Activated CD8-positive, alpha-beta T cell treated with anti-CD3 and anti-CD28 coated beads for 36 hours (primary cell): ENCODE data around the gene FYN. TPM values are rescaled to one million over a fixed set of nuclear protein-coding genes. Genes with fewer than 3 reads are reported as not detected.

Source experiments
- ATAC-seq: fragments of 200-7000 bp; cut with Tn5 transposase; one replicate; pipeline ENCODE4 v1.10.0; 2021; ENCODE audit warnings: mild to moderate bottlenecking, moderate library complexity
- CTCF ChIA-PET: fragments of 350-600 bp; sonication (Branson Sonifier 250); formaldehyde crosslinking; loops from one replicate; lab custom pipeline; 2021; ENCODE audit warnings: antibody characterized with exemption; lab: Charles Lee
- POLR2A ChIA-PET: fragments of 350-600 bp; sonication (Branson Sonifier 250); formaldehyde crosslinking; loops from one replicate; lab custom pipeline; 2021; ENCODE audit warnings: antibody characterized with exemption; lab: Charles Lee
- DNase-seq: peaks from one replicate; pipeline ENCODE4 v3.0.0-alpha.2; 2020
- H3K27ac Mint-ChIP-seq: one replicate; pipeline ENCODE4 v1.8.0; 2021; ENCODE audit warnings: mild to moderate bottlenecking, mixed read lengths
- H3K27me3 Mint-ChIP-seq: one replicate; pipeline ENCODE4 v1.8.0; 2021; ENCODE audit warnings: mixed read lengths
- H3K36me3 Mint-ChIP-seq: one replicate; pipeline ENCODE4 v1.8.0; 2021; ENCODE audit warnings: low read depth, mixed read lengths
- H3K4me1 Mint-ChIP-seq: one replicate; pipeline ENCODE4 v1.8.0; 2021; ENCODE audit warnings: low read depth, mixed read lengths
- H3K4me3 Mint-ChIP-seq: one replicate; pipeline ENCODE4 v1.8.0; 2021; ENCODE audit warnings: mild to moderate bottlenecking, moderate library complexity, mixed read lengths
- H3K9me3 Mint-ChIP-seq: one replicate; pipeline ENCODE4 v1.8.0; 2021; ENCODE audit warnings: mixed read lengths
- intact Hi-C: fragments of 100-400 bp; cut with micrococcal nuclease; formaldehyde crosslinking; loops from one replicate; pipeline ENCODE4 v1.10.0; 2022
- total RNA-seq, 2 experiments: library from RNA; stranded (reverse); gene quantifications; one replicate each; pipeline ENCODE4 v1.2.3, GENCODE V29; 2021
- TF ChIP-seq, protein P1 (sequence below): fragments of 200-600 bp; IDR thresholded peaks from one replicate; pipeline ENCODE4 v1.8.0; 2022; ENCODE audit warnings: antibody characterized with exemption, mild to moderate bottlenecking

The FYN gene
- total RNA-seq, 2 experiments from 2014 or later: 384 to 386 TPM

GRCh38 chr6:111780393-111780792 lies 92.9 kb downstream of the FYN start:
- H3K4me1 Mint-ChIP-seq: peaks cover 96% of the 10 kb centered on the region
- peaks cover 78% of the 10 kb centered on the region for H3K36me3 Mint-ChIP-seq
- TF ChIP-seq, protein P1, sequence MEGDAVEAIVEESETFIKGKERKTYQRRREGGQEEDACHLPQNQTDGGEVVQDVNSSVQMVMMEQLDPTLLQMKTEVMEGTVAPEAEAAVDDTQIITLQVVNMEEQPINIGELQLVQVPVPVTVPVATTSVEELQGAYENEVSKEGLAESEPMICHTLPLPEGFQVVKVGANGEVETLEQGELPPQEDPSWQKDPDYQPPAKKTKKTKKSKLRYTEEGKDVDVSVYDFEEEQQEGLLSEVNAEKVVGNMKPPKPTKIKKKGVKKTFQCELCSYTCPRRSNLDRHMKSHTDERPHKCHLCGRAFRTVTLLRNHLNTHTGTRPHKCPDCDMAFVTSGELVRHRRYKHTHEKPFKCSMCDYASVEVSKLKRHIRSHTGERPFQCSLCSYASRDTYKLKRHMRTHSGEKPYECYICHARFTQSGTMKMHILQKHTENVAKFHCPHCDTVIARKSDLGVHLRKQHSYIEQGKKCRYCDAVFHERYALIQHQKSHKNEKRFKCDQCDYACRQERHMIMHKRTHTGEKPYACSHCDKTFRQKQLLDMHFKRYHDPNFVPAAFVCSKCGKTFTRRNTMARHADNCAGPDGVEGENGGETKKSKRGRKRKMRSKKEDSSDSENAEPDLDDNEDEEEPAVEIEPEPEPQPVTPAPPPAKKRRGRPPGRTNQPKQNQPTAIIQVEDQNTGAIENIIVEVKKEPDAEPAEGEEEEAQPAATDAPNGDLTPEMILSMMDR: no peak
- H3K4me3 Mint-ChIP-seq: peak overlapping the region; percentile 47
- intact Hi-C loops: no loop called here
- ATAC-seq (no peak), DNase-seq (no peak)
- H3K27me3 Mint-ChIP-seq: no peaks in the 10 kb centered on the region
- no peaks in the 10 kb centered on the region for H3K9me3 Mint-ChIP-seq
- POLR2A ChIA-PET: interaction anchor here (1.3 to 1.4 kb wide), 2 partner anchors 12 to 20 kb away, joined by 3 to 6 read pairs; no protein-coding TSS in a partner anchor
- CTCF ChIA-PET: interaction anchor here (1.1 to 3.0 kb wide), 3 partner anchors 10 to 14 kb away, joined by 4 to 10 read pairs (median 6); no protein-coding TSS in a partner anchor
- peak overlapping the region; percentile 82 for H3K27ac Mint-ChIP-seq

DNA sequence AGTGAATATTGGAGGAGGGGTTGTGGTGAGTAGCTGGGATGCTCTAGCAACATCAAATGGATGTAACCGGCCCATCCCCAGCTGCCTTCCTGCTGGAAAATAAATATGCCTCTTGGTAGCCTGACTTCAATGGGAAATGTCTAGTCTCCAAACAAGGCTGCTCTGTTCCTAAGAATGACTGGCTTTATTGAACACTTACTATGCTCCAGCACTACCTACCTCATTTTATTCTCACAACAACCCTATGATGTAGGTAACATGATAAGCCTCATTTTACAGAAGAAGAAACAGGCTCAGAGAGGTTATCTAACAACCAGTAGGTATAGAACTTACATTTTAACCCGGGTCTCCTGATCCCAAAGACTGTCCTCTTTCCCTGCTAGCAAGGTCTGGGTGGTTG lies 93.6 kb downstream of the FYN start:
- H3K36me3 Mint-ChIP-seq: peaks cover 76% of the 10 kb centered on the region
- TF ChIP-seq, protein P1: no peak
- intact Hi-C loops: no loop called here
- ChIA-PET CTCF (interaction anchor here (1.0 to 3.0 kb wide), 5 partner anchors 9 to 39 kb away, joined by 3 to 10 read pairs (median 4); no protein-coding TSS in a partner anchor), POLR2A (interaction anchor here (0.7 to 1.6 kb wide), 4 partner anchors 10 to 30 kb away, joined by 3 to 5 read pairs (median 3); no protein-coding TSS in a partner anchor)
- peaks cover 95% of the 10 kb centered on the region for H3K4me1 Mint-ChIP-seq
- H3K4me3 Mint-ChIP-seq: peak overlapping the region; percentile 47
- DNase-seq (no peak), ATAC-seq (no peak)
- H3K9me3 Mint-ChIP-seq: no peaks in the 10 kb centered on the region
- H3K27ac Mint-ChIP-seq: peak overlapping the region; percentile 82
- H3K27me3 Mint-ChIP-seq: no peaks in the 10 kb centered on the region

DNA sequence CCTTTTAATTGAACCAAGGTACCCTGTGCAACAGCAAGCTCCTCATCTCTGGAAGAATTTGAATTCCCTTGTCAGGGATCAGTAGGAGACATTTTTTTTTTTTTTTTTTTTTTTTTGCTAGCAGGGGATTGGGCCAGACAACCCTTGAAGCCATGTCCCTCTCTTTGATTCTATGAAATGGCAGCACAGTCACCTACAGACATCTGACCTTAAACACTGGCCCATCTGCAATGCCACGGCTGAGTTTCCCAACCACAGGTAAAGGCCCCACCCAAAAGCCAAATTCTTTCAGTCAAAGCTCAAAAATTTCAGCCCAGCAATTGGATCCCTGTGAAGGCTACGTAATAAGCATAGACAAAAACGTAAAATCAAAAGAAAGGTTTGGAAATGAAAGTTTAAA lies 94.2 kb downstream of the FYN start:
- ATAC-seq (peak; percentile 15), DNase-seq (no peak)
- POLR2A ChIA-PET: interaction anchor here (0.7 to 1.6 kb wide), 5 partner anchors 10 to 44 kb away, joined by 3 to 5 read pairs (median 3); no protein-coding TSS in a partner anchor
- Mint-ChIP-seq H3K4me3 (no peak overlapping the region), H3K27me3 (no peaks in the 10 kb centered on the region), H3K27ac (peak overlapping the region; percentile 82), H3K36me3 (peaks cover 74% of the 10 kb centered on the region), H3K9me3 (no peaks in the 10 kb centered on the region), H3K4me1 (peaks cover 95% of the 10 kb centered on the region)
- CTCF ChIA-PET: interaction anchor here (1.0 to 3.0 kb wide), 4 partner anchors 9 to 40 kb away, joined by 3 to 10 read pairs (median 5); no protein-coding TSS in a partner anchor
- TF ChIP-seq, protein P1: no peak
- intact Hi-C loops: no loop called here

- no peak for DNase-seq
- ATAC-seq: peak; percentile 47
- intact Hi-C loops: no loop called here
- peaks cover 61% of the 10 kb centered on the region for H3K36me3 Mint-ChIP-seq
- peak overlapping the region; percentile 82 for H3K27ac Mint-ChIP-seq
- TF ChIP-seq, protein P1: no peak
- ChIA-PET CTCF (interaction anchor here (0.9 to 2.8 kb wide), 12 partner anchors 9 to 266 kb away, joined by 3 to 11 read pairs (median 4); no protein-coding TSS in a partner anchor), POLR2A (interaction anchor here (0.9 to 2.8 kb wide), 6 partner anchors 11 to 87 kb away, joined by 3 to 10 read pairs (median 6); no protein-coding TSS in a partner anchor)
- no peaks in the 10 kb centered on the region for H3K9me3 Mint-ChIP-seq
- H3K4me1 Mint-ChIP-seq: peaks cover 90% of the 10 kb centered on the region
- no peak overlapping the region for H3K4me3 Mint-ChIP-seq
- no peaks in the 10 kb centered on the region for H3K27me3 Mint-ChIP-seq
Measured at GRCh38 chr6:111777357-111777756, 95.9 kb downstream of the FYN start.
